ENCODE results near the gene KCNJ1. TPM values are rescaled to one million over a fixed set of nuclear protein-coding genes. Genes with fewer than 3 reads are reported as not detected.

KCNJ1 gene
- total RNA-seq, 1 experiment from 2014 or later: not detected

GRCh38 chr11:128803449-128804245, 63.4 kb downstream of the KCNJ1 start:
- CTCF ChIA-PET: interaction anchor here (0.6 kb wide), 1 partner anchor 118 kb away, joined by 10 read pairs; no protein-coding TSS in a partner anchor
- Histone ChIP-seq H3K27ac (ENCODE audit: low read length) (no peak overlapping the region), H3K4me3 (ENCODE audit: low read length) (no peak overlapping the region), H2AFZ (ENCODE audit: low read length) (no peak overlapping the region), H3F3A (ENCODE audit: low read length, unreplicated experiment) (no peaks in the 10 kb centered on the region), H3K27me3 (ENCODE audit: low read length) (0 out of 2 replicates have a peak, but pooled peaks cover 4% of the 10 kb centered on the region), H3K79me2 (ENCODE audit: low read length) (no peaks in the 10 kb centered on the region), H3K36me3 (ENCODE audit: low read depth, low read length) (no peaks in the 10 kb centered on the region), H4K20me1 (ENCODE audit: low read length) (no peaks in the 10 kb centered on the region), H3K4me1 (ENCODE audit: insufficient read depth, low read length) (no peaks in the 10 kb centered on the region), H3K4me2 (ENCODE audit: low read length) (no peak overlapping the region), H3K9me2 (replicated peaks; ENCODE audit: low read length) (no peaks in the 10 kb centered on the region), H3K9ac (ENCODE audit: low read length) (no peak overlapping the region), H3K9me3 (ENCODE audit: low read length) (no peaks in the 10 kb centered on the region)
- intact Hi-C loops (cut with micrococcal nuclease): no loop called here
- POLR2A ChIA-PET (ENCODE audit: unreplicated experiment): interaction anchor here (0.6 kb wide), 1 partner anchor 110 kb away, joined by 3 read pairs; the partner anchor contains the start of gene FLI1
- no TSS peak for BruUV-seq (replicated peaks)
- no peak for ATAC-seq
- DNase-seq: no peak
- no peak for TF ChIP-seq EZH2 (IDR thresholded peaks at IDR 0.05; ENCODE audit: low read length, unreplicated experiment)
- TF ChIP-seq EZH2phosphoT487 (IDR thresholded peaks at IDR 0.05; ENCODE audit: borderline replicate concordance, low read length): no peak
- TF ChIP-seq CTCF (conservative IDR thresholded peaks at IDR 0.05; ENCODE audit: low read depth, low read length): no peak

- ChIA-PET POLR2A (ENCODE audit: unreplicated experiment) (interaction anchor here (0.6 kb wide), 1 partner anchor 109 kb away, joined by 3 read pairs; the partner anchor contains the start of gene FLI1), CTCF (interaction anchor here (0.6 to 1.1 kb wide), 2 partner anchors 117 to 646 kb away, joined by 5 to 10 read pairs; no protein-coding TSS in a partner anchor)
- Histone ChIP-seq H3K9me2 (replicated peaks; ENCODE audit: low read length) (no peaks in the 10 kb centered on the region), H3K27me3 (ENCODE audit: low read length) (no peaks in the 10 kb centered on the region), H3K4me3 (ENCODE audit: low read length) (no peak overlapping the region), H3K9ac (ENCODE audit: low read length) (no peak overlapping the region), H3F3A (ENCODE audit: low read length, unreplicated experiment) (no peaks in the 10 kb centered on the region), H3K9me3 (ENCODE audit: low read length) (no peaks in the 10 kb centered on the region), H3K4me1 (ENCODE audit: insufficient read depth, low read length) (no peaks in the 10 kb centered on the region), H4K20me1 (ENCODE audit: low read length) (no peaks in the 10 kb centered on the region), H2AFZ (ENCODE audit: low read length) (no peak overlapping the region), H3K79me2 (ENCODE audit: low read length) (no peaks in the 10 kb centered on the region), H3K27ac (ENCODE audit: low read length) (no peak overlapping the region), H3K4me2 (ENCODE audit: low read length) (no peak overlapping the region), H3K36me3 (ENCODE audit: low read depth, low read length) (no peaks in the 10 kb centered on the region)
- ATAC-seq (no peak), DNase-seq (no peak)
- intact Hi-C loops (cut with micrococcal nuclease): no loop called here
- TF ChIP-seq EZH2phosphoT487 (IDR thresholded peaks at IDR 0.05; ENCODE audit: borderline replicate concordance, low read length) (no peak), CTCF (conservative IDR thresholded peaks at IDR 0.05; ENCODE audit: low read depth, low read length) (no peak), EZH2 (IDR thresholded peaks at IDR 0.05; ENCODE audit: low read length, unreplicated experiment) (no peak)
- no TSS peak for BruUV-seq (replicated peaks)
Measured at GRCh38 chr11:128803011-128803410, 64.1 kb downstream of the KCNJ1 start.
